Lower lobe of right lung (tissue), 2 donors: ENCODE results near the gene HIBADH. TPM values are rescaled to one million over a fixed set of nuclear protein-coding genes. Genes with fewer than 3 reads are reported as not detected.

Experiments used
- ATAC-seq, 2 donors: fragments of 200-7000 bp; cut with Tn5 transposase; one replicate each; pipeline ENCODE4 v1.9.1; 2020 to 2022; ENCODE audit warnings: mild to moderate bottlenecking in 2 of 2, moderate library complexity in 2 of 2
- DNase-seq: peaks from one replicate; pipeline ENCODE4 v3.0.0-alpha.2; 2020
- H3K27ac ChIP-seq: fragments of 200-600 bp; one replicate; pipeline ENCODE4 v1.8.0; 2022
- H3K27me3 ChIP-seq: fragments of 200-600 bp; one replicate; pipeline ENCODE4 v1.8.0; 2022; ENCODE audit warnings: low read depth
- H3K36me3 ChIP-seq: fragments of 200-600 bp; one replicate; pipeline ENCODE4 v1.8.0; 2022; ENCODE audit warnings: mild to moderate bottlenecking
- H3K4me1 ChIP-seq: fragments of 200-600 bp; one replicate; pipeline ENCODE4 v1.8.0; 2022
- H3K4me3 ChIP-seq: fragments of 200-600 bp; one replicate; pipeline ENCODE4 v1.8.0; 2022; ENCODE audit warnings: mild to moderate bottlenecking
- H3K9me3 ChIP-seq: fragments of 200-600 bp; one replicate; pipeline ENCODE4 v1.8.0; 2022
- CTCF ChIP-seq: fragments of 200-600 bp; IDR thresholded peaks from one replicate; pipeline ENCODE4 v1.8.0; 2022; ENCODE audit warnings: antibody characterized with exemption, mild to moderate bottlenecking
- intact Hi-C: fragments of 100-400 bp; cut with DNase I; formaldehyde crosslinking; loops from one replicate; pipeline ENCODE4 v1.11.0; 2022
- total RNA-seq: library from RNA; stranded (reverse); fragmentation: NEBNext Ultra II Directional; extraction: Animal tissue kit (Norgen Biotek cat#: 25700); gene quantifications from one replicate; pipeline ENCODE4 v1.2.1, GENCODE V29; 2021
- donor health status: DM: no; HTN: yes; CAD: no; lungs with severe emphysema.

The HIBADH gene
- total RNA-seq, 1 donor from 2014 or later, result 27.1 TPM

- Histone ChIP-seq H3K27me3 (no peaks in the 10 kb centered on the region), H3K4me3 (no peak overlapping the region), H3K4me1 (no peaks in the 10 kb centered on the region), H3K36me3 (no peaks in the 10 kb centered on the region), H3K9me3 (no peaks in the 10 kb centered on the region), H3K27ac (no peak overlapping the region)
- DNase-seq (no peak), ATAC-seq (no peak)
- intact Hi-C loops, result no loop called here
- TF ChIP-seq CTCF, result no peak
These were observed 87.1 kb downstream of the HIBADH start for GRCh38 chr7:27575613-27576012.

GRCh38 chr7:27569106-27569505, 93.6 kb downstream of the HIBADH start:
- Histone ChIP-seq H3K9me3 (no peaks in the 10 kb centered on the region), H3K36me3 (no peaks in the 10 kb centered on the region), H3K27ac (no peak overlapping the region), H3K4me3 (no peak overlapping the region), H3K27me3 (no peaks in the 10 kb centered on the region), H3K4me1 (no peaks in the 10 kb centered on the region)
- ATAC-seq (no peak), DNase-seq (no peak)
- intact Hi-C loops, result no loop called here
- no peak for TF ChIP-seq CTCF

- ATAC-seq (no peak), DNase-seq (no peak)
- no peak overlapping the region for H3K4me3 ChIP-seq
- no peaks in the 10 kb centered on the region for H3K36me3 ChIP-seq
- H3K27me3 ChIP-seq, result no peaks in the 10 kb centered on the region
- TF ChIP-seq CTCF, result no peak
- intact Hi-C loops, result no loop called here
- H3K9me3 ChIP-seq, result no peaks in the 10 kb centered on the region
- no peaks in the 10 kb centered on the region for H3K4me1 ChIP-seq
- no peak overlapping the region for H3K27ac ChIP-seq
These were observed 95.4 kb downstream of the HIBADH start for GRCh38 chr7:27567266-27567665.

- no peak for ATAC-seq
- TF ChIP-seq CTCF, result no peak
- intact Hi-C loops, result no loop called here
These were observed 97.7 kb downstream of the HIBADH start for GRCh38 chr7:27564881-27565482.

GRCh38 chr7:27560706-27561235, 101.9 kb downstream of the HIBADH start:
- Histone ChIP-seq H3K4me3 (no peak overlapping the region), H3K27ac (no peak overlapping the region), H3K9me3 (no peaks in the 10 kb centered on the region), H3K27me3 (no peaks in the 10 kb centered on the region), H3K4me1 (no peaks in the 10 kb centered on the region), H3K36me3 (no peaks in the 10 kb centered on the region)
- no peak for TF ChIP-seq CTCF
- DNase-seq, result no peak
- ATAC-seq, result no peak
- intact Hi-C loops, result no loop called here

More at GRCh38 chr7:27564881-27565482, 97.7 kb downstream of the HIBADH start:
- H3K27ac ChIP-seq, result no peak overlapping the region
- no peak for DNase-seq
- no peak overlapping the region for H3K4me3 ChIP-seq
- H3K27me3 ChIP-seq, result no peaks in the 10 kb centered on the region
- H3K36me3 ChIP-seq, result no peaks in the 10 kb centered on the region
- H3K9me3 ChIP-seq, result no peaks in the 10 kb centered on the region
- H3K4me1 ChIP-seq, result no peaks in the 10 kb centered on the region
